Daoy (cell line): Measurements from ENCODE around the gene BNIP5. TPM values are rescaled to one million over a fixed set of nuclear protein-coding genes. Genes with fewer than 3 reads are reported as not detected.
A peak's percentile ranks its signal among the peaks of the same experiment; 100 is the strongest.
"Not testable (repeated sequence)": the region's sequence is repeated elsewhere in the genome, so short reads cannot be mapped to it uniquely, and the experiment has no call there.

ENCODE experiments used
- DNase-seq: peaks from one replicate; pipeline ENCODE4 v3.0.0-alpha.2; 2015; ENCODE audit warnings: low read depth
- total RNA-seq: library from RNA; depleted of rRNA; stranded (reverse); fragments of >200 nt; shearing (Covaris generic); gene quantifications from 2 replicates; pipeline ENCODE4 v1.2.3, GENCODE V29; 2014

BNIP5 gene
- total RNA-seq, 1 experiment from 2014 or later: not detected

- DNase-seq: peak; percentile 85
Observed at GRCh38 chr6:36364669-36365479, 28.2 kb upstream of the BNIP5 start.

DNA sequence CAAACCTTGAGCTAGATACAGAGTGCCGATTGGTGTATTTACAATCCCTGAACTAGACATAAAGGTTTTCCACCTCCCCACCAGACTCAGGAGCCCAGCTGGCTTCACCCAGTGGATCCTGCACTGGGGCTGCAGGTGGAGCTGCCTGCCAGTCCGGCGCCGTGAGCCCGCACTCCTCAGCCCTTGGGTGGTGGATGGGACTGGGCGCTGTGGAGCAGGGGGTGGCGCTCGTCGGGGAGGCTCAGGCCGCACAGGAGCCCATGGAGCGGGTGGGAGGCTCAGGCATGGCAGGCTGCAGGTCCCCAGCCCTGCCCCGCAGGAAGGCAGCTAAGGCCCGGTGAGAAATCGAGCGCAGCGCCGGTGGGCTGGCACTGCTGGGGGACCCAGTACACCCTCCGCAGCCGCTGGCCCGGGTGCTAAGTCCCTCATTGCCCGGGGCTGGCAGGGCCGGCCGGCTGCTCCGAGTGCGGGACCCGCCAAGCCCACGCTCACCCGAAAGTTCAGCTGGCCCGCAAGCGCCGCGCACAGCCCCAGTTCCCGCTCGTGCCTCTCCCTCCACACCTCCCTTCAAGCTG lies 27.5 kb upstream of the BNIP5 start:
- DNase-seq: not testable (repeated sequence)

DNA sequence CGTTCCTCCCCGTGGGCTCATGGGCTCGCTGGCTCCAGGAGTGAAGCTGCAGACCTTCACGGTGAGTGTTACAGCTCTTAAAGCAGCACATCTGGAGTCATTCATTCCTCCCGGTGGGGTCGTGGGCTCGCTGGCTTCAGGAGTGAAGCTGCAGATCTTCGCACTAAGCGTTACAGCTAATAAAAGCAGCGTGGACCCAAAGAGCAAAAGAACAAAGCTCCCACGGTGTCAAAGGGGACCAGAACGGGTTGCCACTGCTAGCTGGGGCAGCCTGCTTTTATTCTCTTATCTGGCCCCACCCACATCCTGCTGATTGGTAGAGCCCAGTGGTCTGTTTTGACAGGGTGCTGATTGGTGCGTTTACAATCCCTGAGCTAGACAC lies 26.7 kb upstream of the BNIP5 start:
- not testable (repeated sequence) for DNase-seq

GRCh38 chr6:36362551-36363370 lies 26.1 kb upstream of the BNIP5 start:
- DNase-seq: no peak

DNA sequence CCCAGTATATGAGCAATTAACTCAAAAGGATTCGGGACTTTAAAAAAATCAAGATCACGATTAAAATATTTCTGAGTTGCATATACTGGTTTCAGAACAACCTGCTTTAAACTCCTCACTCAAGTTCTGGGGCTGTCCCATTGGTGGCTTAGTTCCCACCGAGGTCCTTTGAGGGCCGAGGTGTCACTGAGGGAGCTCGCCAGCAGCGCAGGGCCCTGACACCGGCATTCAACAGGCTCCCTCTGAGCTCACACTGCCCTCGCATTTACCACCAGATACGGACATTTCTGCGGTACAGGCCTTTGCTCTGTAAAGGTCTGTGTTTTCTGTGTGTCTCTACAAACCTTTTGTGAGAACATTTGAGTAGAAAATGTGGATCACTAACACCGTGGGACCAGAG lies 24.4 kb upstream of the BNIP5 start:
- DNase-seq: no peak

- peak; percentile 80 for DNase-seq
Observed at GRCh38 chr6:36360241-36361054, 23.8 kb upstream of the BNIP5 start.

GRCh38 chr6:36358226-36358915 lies 21.7 kb upstream of the BNIP5 start:
- DNase-seq: no peak

- no peak for DNase-seq
Observed at GRCh38 chr6:36357872-36358225, 21.2 kb upstream of the BNIP5 start.

DNA sequence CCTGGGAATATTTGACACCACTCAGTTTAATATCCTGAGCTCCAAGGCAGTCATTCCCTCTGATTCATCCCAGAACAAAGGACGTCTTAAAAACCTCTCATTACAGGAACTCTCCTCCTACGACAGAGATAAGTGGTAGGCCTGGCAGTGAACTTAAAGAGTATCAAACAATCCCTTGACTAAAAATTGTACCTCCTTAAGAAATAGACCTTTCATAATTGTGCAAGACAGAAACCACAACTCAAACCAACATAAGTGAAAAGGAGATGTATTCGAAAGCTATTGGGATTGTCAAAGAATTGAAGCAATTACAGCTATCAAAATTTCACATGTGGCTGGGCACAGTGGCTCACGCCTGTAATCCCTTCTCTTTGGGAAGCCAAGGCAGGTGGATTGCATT lies 19.1 kb upstream of the BNIP5 start:
- DNase-seq: no peak

DNA sequence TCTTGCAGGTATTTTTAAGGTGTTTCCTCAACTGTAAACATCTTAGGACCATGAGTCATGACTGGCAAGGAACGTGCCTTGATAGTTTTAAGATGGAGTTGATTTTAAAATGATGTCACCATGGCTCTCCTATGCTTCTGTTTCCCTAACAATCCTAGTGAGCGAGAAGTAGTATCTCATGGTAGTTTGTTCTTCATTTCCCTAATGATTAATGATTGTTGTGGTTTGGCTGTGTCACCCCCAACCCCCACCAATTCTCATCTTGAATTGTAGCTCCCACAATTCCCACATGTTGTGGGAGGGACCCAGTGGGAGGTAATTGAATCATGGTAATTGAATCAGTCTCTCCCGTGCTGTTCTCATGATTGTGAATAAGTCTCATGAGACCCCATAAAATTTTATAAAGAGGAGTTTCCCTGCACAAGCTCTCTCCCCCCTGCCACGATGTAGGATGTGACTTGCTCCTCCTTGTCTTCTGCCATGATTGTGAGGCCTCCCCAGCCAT lies 16.8 kb upstream of the BNIP5 start:
- DNase-seq: peak; percentile 46

DNA sequence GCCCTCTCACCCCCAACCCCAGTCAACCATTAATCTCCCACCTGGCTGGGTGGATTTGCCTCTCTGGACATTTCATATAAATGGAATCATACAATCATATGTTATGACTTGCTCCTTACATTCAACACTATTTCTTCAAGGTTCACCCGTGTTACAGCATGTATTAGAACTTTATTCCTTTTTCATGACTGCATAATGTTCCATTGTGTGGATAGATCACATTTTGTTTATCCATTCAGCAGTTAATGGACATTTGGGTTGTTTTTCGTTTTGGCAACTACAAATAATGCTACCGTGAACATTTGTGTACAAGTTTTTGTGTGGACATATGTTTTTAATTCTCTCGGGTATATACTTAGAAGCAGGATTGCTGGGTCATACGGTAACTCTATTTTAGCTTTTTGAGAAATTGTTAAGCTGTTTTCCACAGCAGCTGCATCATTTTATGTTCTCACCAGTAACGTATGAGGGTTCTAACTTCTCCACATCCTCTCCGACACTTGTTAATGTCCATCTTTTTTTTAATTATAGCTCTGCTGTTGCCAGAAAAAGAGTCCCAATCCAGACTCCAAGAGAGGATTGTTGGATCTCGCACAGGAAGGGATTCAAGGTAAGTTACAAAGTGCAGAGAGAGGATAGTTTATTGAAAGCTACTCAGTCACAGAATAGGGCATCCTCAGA lies 15.9 kb upstream of the BNIP5 start:
- DNase-seq: no peak

DNA sequence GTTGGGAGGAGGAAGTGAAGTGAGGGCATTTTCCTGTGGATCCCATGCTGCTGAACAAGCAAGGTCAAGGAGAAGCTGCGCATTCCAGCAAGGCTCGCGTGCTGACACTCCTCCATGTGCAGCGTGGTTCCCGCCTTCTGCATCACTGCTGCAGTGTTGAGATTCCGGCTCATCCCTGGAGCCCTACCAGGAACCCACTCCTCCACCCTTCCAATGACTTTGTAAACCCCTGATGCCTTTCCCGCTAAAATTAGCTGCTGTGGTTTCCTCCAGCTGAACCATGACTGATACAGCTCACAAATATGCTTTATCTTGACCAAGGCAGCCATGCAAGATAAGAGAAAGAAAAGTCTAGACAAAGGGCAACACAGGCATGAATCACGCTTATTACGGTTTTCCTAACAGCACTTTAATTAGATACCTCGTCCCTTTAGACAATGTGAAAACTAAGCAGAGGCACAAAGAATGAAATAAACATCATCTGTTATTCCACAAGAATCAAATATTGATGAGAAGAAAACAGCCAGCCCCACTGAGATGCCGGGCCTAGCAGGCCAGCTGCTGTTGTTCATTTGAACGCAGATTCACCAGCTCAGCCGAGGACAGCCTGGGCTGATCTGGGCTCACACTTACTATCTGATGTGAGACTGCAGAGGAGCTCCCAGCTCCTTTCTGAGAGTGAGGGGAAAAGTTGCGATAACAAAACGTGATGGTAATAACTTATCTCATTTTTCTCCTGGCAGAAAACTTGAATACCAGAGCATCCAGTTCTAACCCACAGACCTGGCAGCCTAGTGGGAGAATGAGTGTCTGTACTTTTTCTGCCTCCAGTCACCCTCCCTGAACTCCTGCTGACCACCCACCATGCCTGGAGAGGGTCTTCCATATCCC lies 14.2 kb upstream of the BNIP5 start:
- peak; percentile 93 for DNase-seq

GRCh38 chr6:36350082-36350481 lies 13.4 kb upstream of the BNIP5 start:
- peak; percentile 65 for DNase-seq

- peak; percentile 37 for DNase-seq
Observed at GRCh38 chr6:36349240-36349639, 12.6 kb upstream of the BNIP5 start.

DNA sequence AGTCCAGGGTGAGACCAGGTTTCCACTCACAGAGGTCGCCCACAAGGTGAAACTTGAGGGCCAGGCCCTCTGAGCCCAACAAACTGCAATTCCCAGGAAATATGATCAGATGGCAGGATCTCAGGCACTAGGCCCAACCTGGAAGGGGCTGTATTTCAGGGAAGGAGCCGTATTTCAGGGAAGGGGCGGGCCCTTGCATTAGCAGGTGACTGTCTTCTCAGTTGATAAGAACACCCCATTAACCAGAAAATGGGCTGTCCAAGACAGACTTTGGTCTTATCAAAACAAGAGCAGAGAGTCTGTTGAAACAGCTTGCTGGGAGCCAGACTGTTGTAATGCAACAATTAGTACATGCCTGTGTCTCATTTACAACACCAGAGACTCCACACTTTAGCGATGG lies 10.9 kb upstream of the BNIP5 start:
- DNase-seq: no peak

- DNase-seq: no peak
Observed at GRCh38 chr6:36346486-36347273, 10.0 kb upstream of the BNIP5 start.

- DNase-seq: no peak
Observed at GRCh38 chr6:36345681-36346466, 9.2 kb upstream of the BNIP5 start.
